Skin of body (tissue), 2 donors: Measurements from ENCODE around the gene HAUS7. TPM values are rescaled to one million over a fixed set of nuclear protein-coding genes. Genes with fewer than 3 reads are reported as not detected.

Experiments
- DNase-seq: peaks from one replicate; lab custom pipeline; 2025; lab: John Stamatoyannopoulos, UW
- total RNA-seq: library from RNA; depleted of rRNA; stranded (reverse); fragments of >200 nt; gene quantifications from one replicate; pipeline ENCODE4 v1.2.3, GENCODE V29; 2014

Gene HAUS7
- 12.9 TPM for total RNA-seq

DNA sequence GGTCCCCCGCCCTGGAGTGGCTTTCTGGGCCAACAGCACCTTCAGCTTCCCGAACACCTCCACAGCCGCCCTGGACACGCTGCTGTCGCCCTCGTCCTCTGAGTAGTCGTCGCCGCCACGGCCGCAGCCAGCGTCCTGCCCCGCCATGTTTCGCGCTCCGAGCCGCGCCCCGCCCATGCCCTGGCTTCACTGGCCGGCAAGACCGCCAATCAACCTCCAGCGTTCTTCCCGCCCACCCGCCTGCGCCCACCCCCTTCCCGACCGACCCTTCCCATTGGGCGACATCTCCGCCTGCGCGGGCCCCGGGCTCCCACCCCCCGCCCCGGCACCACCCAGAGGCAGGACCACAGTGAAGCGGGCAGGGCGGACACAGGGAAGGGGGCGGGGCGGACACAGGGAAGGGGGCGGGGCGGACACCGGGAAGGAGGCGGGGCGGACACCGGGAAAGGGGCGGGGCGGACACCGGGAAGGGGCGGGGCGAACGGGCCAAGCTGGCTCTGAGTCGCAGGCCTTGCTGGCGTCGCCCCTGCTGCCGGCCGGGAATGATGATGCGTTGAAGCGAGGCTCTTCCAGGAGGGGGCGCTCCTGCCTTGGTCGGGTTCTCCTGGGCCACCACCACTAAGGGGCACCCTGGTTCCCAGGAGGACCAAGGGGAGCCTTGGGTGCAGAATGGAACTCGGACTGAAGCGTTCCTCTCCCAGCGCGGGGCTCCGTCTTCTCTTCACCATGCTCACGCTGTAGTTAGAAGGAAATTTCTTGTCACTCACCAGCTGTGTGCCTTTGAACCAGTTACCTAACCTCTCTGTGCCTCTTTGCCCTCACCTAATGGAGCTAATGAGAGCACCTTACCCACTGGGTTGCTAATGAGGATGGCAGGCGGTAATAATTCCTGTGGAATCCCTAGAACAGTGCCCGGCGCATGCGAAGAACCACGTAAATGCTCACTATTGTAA lies at the start of gene HAUS7:
HAUS7 (minus strand) TSS at position 166 of the 953 bp plus-strand sequence; CDS start at position 147, 19 bp downstream.
- peak; percentile 83 for DNase-seq

- no peak for DNase-seq
Observed at GRCh38 chrX:153519569-153520286, 49.4 kb upstream of the HAUS7 start.

DNA sequence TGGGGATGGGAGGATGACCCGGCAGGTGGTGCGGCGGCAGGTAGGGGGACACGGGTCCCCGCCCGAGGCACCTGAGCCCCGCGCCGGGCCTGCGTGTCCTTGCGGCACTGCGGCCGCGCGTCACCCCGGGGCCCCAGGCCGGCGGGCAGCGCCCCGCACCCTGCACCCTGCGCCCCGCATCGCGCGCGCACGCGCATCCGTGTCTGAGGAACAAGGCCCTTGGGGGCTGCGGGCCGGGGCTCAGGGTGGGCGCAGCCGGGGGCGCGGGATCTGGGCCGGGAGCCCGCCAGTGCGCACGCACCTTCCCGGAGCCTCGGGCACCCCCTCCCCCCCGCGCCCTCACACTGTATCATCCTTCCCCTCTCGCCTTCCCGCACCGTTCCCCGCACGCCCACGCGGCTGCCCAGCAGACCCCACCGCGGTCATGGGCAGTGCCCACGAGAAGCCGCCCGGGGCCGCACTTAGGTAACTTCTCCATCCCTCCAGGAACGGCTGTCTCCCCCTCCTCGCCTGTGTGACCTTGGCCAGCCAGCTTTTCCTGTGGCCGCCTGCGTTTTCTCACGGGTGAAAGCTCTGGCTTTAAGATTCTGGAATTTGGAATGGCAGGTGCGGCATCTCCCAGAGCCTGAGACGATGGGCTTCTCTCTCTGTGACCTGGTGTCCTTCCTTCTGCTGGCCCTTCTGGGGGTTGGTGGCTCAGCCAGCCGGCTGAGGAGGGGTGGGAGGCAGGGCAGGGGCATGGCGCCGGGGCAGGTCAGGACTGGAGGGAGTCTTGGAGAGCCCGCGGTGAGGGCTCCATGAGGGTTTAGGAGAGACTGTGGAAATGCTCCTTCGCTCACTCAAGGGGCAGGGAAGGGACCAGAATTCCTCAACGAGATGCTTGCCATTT lies 47.8 kb upstream of the HAUS7 start:
- DNase-seq = no peak

- DNase-seq = no peak
Observed at GRCh38 chrX:153517423-153517822, 47.0 kb upstream of the HAUS7 start, which contains the start of gene ATP2B3. ATP2B3 (plus strand) TSS chrX:153517642; CDS start chrX:153536248, 18,606 bp downstream.

DNA sequence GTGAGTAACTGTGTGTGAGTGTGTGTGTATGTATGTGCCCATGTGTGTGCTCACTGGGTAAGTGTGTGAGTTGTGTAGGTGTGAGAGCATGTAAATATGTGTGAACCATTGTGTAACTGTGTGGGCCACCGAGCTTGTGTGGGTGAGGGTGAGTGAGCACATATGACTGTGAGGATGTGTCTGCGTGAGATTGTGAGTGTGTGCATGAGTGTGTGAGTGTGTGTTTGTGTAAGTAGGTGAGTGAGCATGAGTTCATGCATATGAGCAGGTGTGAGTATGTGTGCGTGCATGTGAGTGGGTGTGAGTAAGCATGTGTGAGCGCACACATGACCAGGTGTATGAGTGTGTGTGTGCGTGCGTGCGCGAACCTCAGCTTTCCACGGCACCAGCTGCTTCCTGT lies 45.7 kb upstream of the HAUS7 start:
- DNase-seq = no peak

- DNase-seq = no peak
Observed at GRCh38 chrX:153515435-153515834, 45.1 kb upstream of the HAUS7 start.

DNA sequence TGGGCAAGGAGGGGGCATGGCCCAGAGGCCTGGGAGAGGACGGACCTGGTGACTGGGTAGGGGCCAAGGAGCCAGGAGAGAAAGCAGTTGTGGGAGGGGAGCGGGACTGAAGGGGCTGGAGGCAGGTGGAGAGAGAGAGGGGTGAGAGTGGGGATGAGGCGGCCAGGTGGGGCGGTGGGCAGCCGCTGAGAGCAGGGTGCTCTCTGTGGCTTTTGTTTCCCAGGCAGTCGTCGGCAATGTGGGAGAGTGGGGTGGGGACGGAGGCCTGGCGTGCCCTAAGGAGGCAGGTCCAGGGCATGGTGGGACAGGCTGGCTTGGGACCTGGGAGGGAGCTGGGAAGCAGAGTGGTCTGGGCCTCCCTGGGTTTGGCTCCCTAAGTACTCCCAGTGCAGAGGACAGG lies 43.9 kb upstream of the HAUS7 start:
- DNase-seq = no peak

DNA sequence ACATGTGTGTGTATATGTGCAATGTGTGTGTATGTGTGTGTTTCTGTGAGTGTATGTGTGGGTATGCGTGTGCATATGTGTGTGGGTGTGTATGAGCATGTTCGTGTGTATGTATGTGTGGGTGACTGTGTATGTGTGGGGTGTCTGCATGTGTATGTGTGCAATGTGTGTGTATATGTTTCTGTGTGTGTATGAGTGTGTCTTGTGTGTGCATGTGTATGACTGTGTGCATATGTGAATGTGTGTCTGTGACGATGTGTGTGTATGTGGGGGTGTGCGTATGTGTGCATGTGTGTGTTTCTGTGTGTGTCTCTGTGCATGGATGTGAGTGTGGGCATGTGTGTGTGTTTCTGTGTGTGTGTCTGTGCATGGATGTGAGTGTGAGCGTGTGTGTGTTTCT lies 42.9 kb upstream of the HAUS7 start:
- DNase-seq = no peak

GRCh38 chrX:153512501-153512893 lies 42.1 kb upstream of the HAUS7 start:
- DNase-seq = no peak

DNA sequence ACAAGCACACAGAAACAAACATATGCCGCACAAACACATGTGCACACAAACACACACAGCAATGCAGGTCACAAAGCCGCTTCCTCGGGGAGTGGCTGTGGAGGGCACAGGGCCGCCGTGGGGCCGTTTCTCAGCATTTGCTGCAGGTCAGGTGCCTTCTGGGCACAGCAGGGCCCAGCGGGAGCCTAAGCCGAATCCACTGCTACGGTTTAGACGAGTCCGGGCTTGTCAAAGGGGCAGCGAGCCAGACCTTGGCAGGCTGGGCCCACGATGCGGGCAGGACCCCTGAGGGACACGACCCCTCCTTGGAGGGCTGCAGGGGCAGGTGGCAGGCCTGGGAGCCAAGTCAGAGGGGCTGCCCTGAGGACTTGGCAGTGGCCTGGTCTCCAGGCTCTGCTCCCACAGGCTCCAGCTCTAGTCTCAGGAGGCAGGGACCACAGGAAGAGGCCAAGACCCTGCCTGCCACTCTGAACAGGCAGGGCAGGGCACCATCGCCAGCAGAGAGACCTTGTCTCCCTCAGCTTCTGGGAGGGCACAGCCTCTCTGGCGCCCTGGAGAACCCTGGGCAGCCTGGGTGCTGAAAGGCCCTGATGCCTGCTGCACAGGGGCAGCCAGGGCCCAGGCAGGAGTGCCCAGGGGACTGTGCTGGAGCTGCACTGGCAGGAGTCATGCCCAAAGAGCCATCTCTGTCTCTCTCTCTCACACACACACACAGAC lies 41.6 kb upstream of the HAUS7 start:
- DNase-seq = no peak

DNA sequence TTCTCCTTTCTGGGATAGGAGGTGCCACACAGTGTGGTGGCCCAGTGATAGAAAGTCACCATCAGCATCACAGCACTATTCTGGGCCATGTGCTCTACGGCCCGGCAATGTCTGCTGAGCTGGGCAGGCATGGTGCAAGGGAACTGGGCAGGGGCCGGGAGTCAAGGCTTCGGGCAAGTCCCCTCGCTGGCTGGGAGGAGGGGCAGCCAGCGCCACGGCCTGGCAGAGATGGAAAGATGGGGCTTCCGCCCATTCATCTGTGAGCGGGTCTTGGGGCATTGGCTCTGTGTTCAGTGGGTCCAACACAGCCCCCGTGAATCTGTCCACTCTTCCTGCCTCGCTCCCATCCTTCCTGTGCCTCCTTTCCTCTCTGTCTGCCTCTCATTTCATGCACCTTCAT lies 40.0 kb upstream of the HAUS7 start:
- DNase-seq = no peak

- DNase-seq = no peak
Observed at GRCh38 chrX:153509592-153509991, 39.2 kb upstream of the HAUS7 start.

- no peak for DNase-seq
Observed at GRCh38 chrX:153507484-153508178, 37.3 kb upstream of the HAUS7 start.

DNA sequence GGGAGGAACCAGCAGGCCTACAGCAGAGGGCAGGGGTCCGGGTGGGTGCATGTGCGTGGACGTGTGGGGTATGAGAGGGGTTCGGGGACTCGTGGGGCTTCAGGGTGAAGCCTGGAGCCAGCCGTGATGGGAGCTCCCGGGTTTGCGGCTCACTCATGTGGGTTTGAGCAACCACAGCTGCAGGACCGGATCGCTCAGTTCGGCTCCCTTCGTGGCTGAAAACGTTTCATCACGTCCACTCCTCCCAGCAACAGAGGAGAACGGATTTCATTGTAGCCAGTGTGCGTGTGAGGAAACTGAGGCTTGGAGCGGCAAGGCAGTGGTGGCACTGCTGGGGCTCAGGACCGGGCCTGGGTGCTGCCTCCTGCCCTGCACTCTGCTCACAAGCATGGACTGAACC lies 35.0 kb upstream of the HAUS7 start:
- DNase-seq = no peak

GRCh38 chrX:153504445-153505016 lies 34.2 kb upstream of the HAUS7 start:
- no peak for DNase-seq

DNA sequence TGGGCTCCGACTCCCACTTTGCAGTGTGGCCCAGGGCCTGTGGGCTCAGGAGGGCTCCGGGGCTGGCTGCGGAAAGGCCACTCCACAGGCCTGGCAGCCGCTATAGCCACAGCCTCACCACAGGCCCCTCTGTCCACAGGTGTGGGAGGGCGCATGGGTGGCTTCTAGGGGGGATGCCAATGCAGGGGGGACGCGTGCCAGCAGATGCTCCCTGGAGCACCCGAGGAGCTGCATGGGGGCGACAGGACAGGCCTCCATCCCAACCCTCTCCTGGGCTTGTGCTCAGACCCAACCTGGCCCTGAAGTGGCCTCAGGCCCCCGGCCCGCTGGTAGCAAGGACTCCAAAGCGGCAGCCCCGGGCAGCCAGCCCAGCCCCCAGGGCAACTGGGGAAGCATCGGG lies 32.4 kb upstream of the HAUS7 start:
- DNase-seq = no peak

DNA sequence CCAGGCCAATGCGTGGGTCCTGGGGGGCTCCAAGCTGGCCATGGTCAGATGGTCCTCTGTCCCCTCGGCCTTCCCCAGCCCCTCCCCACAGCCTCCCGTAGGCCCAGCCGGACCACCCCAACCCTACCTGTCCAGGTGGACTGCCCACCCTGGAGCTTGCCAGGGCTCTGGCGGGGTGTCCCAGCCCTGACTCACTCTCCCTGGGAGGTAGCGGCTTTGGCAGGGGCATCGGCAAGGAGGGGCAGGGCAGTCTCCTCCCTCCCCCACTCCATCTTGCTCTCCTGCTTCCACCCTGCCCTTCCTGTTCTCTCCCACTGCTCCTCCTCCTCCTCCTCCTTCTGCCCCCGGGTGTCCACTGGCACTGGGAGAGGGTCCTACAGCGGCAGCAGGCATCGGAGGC lies 31.8 kb upstream of the HAUS7 start:
- no peak for DNase-seq

DNA sequence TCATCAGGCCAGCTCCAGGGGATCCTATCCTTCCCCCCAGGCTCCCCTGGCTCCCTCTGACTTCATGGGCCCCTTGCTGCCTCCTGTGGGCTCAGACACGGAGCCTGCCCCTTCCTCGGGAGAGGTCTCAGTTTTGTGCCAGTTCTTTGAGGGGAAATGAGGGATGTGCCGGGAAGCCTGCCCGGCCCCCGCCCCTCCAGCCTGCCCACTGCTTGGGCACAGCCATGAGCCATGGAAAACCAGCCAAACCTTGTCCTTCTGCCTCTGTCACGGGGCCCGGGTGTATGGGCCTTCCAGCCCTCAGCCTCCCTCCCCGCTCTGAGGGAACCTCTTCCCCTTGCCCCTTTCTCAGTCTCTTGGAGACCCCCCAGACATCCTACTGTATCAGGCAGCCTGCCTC lies 31.2 kb upstream of the HAUS7 start:
- DNase-seq = no peak

DNA sequence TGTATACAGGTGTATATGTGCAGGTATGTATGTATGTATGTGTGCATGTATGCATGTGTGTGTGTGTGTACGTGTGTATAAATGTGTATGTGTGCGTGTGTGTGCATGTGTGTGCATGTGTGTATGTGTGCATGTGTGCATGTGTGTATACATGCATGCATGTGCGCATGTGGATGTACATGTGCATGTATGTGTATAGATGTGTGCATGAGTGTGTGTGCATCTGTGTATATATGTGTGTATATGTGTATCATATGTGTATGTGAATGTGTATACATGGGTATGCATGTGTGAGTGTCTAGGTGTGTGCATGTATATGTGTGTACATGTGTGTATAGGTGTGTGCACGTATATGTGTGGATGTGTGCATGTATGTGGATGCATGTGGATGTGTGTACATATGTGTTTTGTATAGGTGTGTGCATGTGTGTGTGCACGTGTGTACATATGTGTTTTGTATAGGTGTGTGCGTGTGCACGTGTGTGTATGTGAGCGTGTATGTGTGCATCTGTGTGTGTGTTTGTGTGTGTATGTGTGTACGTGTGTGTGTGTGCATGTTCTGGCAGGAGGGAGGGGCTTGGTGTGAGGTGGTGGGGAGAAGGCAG lies 30.4 kb upstream of the HAUS7 start:
- no peak for DNase-seq
